Measurements from ENCODE around the gene PSMD2. TPM values are rescaled to one million over a fixed set of nuclear protein-coding genes. Genes with fewer than 3 reads are reported as not detected.

Gene PSMD2
- total and polyA plus RNA-seq, 10 of the 15 experiments (the other 5 are each of a cell fraction or from before 2014, with no cell fraction given), result 103 to 515 (median 197) TPM

DNA sequence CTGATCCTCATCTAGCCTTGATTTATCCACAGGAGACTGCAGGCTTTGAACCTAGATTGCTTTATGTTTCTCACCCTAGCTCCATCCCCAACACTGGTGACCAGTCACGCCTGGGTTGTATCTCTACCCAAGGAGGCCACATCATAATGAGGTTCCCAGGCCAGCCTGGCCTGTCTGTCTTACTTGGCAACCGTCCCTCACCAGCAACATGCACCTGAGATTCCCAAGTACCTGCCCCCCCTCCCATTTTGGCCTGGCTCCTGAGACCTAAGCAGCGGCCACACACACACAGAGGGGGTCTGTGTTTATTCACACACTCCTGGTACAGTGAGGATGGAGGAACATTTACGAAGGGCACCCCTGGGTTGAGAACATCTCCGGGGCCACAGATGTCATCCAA is 40.1 kb upstream of the PSMD2 start:
- no peak for DNase-seq (ENCODE audit: low read depth, low spot score)
- Histone ChIP-seq H3K4me2 (ENCODE audit: control insufficient read depth, insufficient read depth) (no peak overlapping the region), H4K20me1 (ENCODE audit: control insufficient read depth, insufficient read depth) (no peaks in the 10 kb centered on the region), H3K4me3 (no peak overlapping the region), H3K9me3 (replicated peaks; ENCODE audit: control insufficient read depth, insufficient read depth, low read length) (no peaks in the 10 kb centered on the region), H3K79me2 (ENCODE audit: control insufficient read depth, insufficient read depth, low read length) (no peaks in the 10 kb centered on the region), H3K27ac (ENCODE audit: control insufficient read depth, insufficient read depth) (no peak overlapping the region), H3K27me3 (replicated peaks in 1 of 2; ENCODE audit: control insufficient read depth in 2 of 2, insufficient read depth in 2 of 2, low read length in 1 of 2) (peaks cover 2 to 11% of the 10 kb centered on the region in 2 experiments), H3K4me1 (ENCODE audit: control insufficient read depth, insufficient read depth, low read length) (0 out of 2 replicates have a peak, but pooled peaks cover 4% of the 10 kb centered on the region), H3K9ac (ENCODE audit: control insufficient read depth, insufficient read depth, low read length) (no peak overlapping the region), H2AFZ (ENCODE audit: control insufficient read depth, low read depth, low read length) (no peak overlapping the region), H3K36me3 (ENCODE audit: control insufficient read depth in 2 of 2, insufficient read depth in 2 of 2, low read length in 1 of 2) (no peaks in the 10 kb centered on the region)
- in situ Hi-C loops (cut with MboI), result no loop called here
- 93% methylated on average over 5 of the region's 5 CpGs for WGBS (ENCODE audit: insufficient coverage, insufficient replicate concordance, low lambda C conversion rate, missing lambda C conversion rate)
- SMC1A ChIA-PET (ENCODE audit: uncharacterized antibody, unreplicated experiment), result no interaction called here
- no peak for ATAC-seq
- POLR2A ChIA-PET, result no interaction called here
- TF ChIP-seq, protein P1, sequence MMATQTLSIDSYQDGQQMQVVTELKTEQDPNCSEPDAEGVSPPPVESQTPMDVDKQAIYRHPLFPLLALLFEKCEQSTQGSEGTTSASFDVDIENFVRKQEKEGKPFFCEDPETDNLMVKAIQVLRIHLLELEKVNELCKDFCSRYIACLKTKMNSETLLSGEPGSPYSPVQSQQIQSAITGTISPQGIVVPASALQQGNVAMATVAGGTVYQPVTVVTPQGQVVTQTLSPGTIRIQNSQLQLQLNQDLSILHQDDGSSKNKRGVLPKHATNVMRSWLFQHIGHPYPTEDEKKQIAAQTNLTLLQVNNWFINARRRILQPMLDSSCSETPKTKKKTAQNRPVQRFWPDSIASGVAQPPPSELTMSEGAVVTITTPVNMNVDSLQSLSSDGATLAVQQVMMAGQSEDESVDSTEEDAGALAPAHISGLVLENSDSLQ (IDR thresholded peaks at IDR 0.05), result no peak
- no peak for TF ChIP-seq POU2F2 (IDR thresholded peaks at IDR 0.05; ENCODE audit: borderline replicate concordance, low read depth, low read length)
- intact Hi-C loops (cut with micrococcal nuclease; ENCODE audit: unreplicated experiment), result loop anchor here (10.0 kb wide), 1 partner anchor 244 kb away; the partner anchor contains the start of gene ABCC5
- no peak for FAIRE-seq
- CTCF ChIA-PET, result interaction anchor here (0.9 kb wide), 1 partner anchor 9 kb away, joined by 4 read pairs; the partner anchor contains the start of gene EEF1AKMT4
- BruUV-seq (replicated peaks), result no TSS peak
- RAD21 ChIA-PET (ENCODE audit: unreplicated experiment), result no interaction called here

DNA sequence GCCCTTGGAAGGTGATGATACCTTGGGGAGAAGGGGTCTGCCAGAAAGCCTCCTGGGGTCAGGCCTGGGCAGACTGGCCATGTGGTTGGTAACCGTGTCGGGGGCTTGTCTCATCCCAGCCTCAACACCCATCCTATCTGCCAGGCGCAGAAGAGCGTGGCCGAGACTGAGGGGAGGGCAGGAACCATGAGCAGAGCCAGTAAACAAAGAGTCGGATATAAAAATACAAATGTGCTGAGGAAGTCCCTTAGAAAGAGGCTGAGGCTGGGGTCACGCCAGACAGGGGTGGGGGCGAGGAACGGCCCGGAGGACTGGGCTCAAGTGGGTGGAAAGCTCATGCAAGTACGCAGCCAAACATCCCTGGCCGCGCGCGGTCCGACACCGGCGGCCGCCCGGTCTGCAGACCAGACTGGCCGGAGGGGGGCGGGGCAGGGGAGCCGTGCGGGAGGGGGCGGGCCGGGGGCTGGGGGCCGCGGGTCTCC is 39.6 kb upstream of the PSMD2 start:
- no peak for ATAC-seq
- Histone ChIP-seq H3K4me3 (no peak overlapping the region), H2AFZ (ENCODE audit: control insufficient read depth, low read depth, low read length) (no peak overlapping the region), H3K79me2 (ENCODE audit: control insufficient read depth, insufficient read depth, low read length) (no peaks in the 10 kb centered on the region), H3K9me3 (replicated peaks; ENCODE audit: control insufficient read depth, insufficient read depth, low read length) (no peaks in the 10 kb centered on the region), H3K9ac (ENCODE audit: control insufficient read depth, insufficient read depth, low read length) (no peak overlapping the region), H4K20me1 (ENCODE audit: control insufficient read depth, insufficient read depth) (no peaks in the 10 kb centered on the region), H3K27me3 (replicated peaks in 1 of 2; ENCODE audit: control insufficient read depth in 2 of 2, insufficient read depth in 2 of 2, low read length in 1 of 2) (peaks cover 2 to 11% of the 10 kb centered on the region in 2 experiments), H3K36me3 (ENCODE audit: control insufficient read depth in 2 of 2, insufficient read depth in 2 of 2, low read length in 1 of 2) (no peaks in the 10 kb centered on the region), H3K4me1 (ENCODE audit: control insufficient read depth, insufficient read depth, low read length) (0 out of 2 replicates have a peak, but pooled peaks cover 4% of the 10 kb centered on the region), H3K27ac (ENCODE audit: control insufficient read depth, insufficient read depth) (no peak overlapping the region), H3K4me2 (ENCODE audit: control insufficient read depth, insufficient read depth) (no peak overlapping the region)
- ChIA-PET SMC1A (ENCODE audit: uncharacterized antibody, unreplicated experiment) (no interaction called here), POLR2A (no interaction called here), CTCF (no interaction called here), RAD21 (ENCODE audit: unreplicated experiment) (no interaction called here)
- no peak for DNase-seq (ENCODE audit: low read depth, low spot score)
- in situ Hi-C loops (cut with MboI) (no loop called here), intact Hi-C loops (cut with micrococcal nuclease; ENCODE audit: unreplicated experiment) (loop anchor here (10.0 kb wide), 1 partner anchor 245 kb away; the partner anchor contains the start of gene ABCC5)
- TF ChIP-seq PAX5 (IDR thresholded peaks at IDR 0.05; ENCODE audit: borderline replicate concordance, low read depth, low read length), result no peak
- no peak for TF ChIP-seq SRF (IDR thresholded peaks at IDR 0.05; ENCODE audit: low read depth in 2 of 2, low read length in 2 of 2)
- no peak for TF ChIP-seq NBN (IDR thresholded peaks at IDR 0.05)
- no peak for TF ChIP-seq MTA3 (IDR thresholded peaks at IDR 0.05; ENCODE audit: borderline replicate concordance, low read length)
- no peak for TF ChIP-seq SMARCA5 (IDR thresholded peaks at IDR 0.05)
- no peak for TF ChIP-seq NFYA (IDR thresholded peaks at IDR 0.05; ENCODE audit: borderline replicate concordance, low read depth, low read length)
- no peak for TF ChIP-seq GABPA (IDR thresholded peaks at IDR 0.05; ENCODE audit: low read depth)
- no TSS peak for BruUV-seq (replicated peaks)
- FAIRE-seq, result no peak
- WGBS (ENCODE audit: insufficient coverage, insufficient replicate concordance, low lambda C conversion rate, missing lambda C conversion rate), result 53% methylated on average over 28 of the region's 28 CpGs

Measured in GM12878 (cell line).